NCI-H2029 treated with DMSO at 0.1 percent for 48 hours (cell line): ENCODE data around the gene FRZB.
"Not testable (repeated sequence)": the region's sequence is repeated elsewhere in the genome, so short reads cannot be mapped to it uniquely, and the experiment has no call there.

Source experiments
- DNase-seq: peaks from one replicate; lab custom pipeline; 2025; lab: John Stamatoyannopoulos, UW

FRZB gene

DNA sequence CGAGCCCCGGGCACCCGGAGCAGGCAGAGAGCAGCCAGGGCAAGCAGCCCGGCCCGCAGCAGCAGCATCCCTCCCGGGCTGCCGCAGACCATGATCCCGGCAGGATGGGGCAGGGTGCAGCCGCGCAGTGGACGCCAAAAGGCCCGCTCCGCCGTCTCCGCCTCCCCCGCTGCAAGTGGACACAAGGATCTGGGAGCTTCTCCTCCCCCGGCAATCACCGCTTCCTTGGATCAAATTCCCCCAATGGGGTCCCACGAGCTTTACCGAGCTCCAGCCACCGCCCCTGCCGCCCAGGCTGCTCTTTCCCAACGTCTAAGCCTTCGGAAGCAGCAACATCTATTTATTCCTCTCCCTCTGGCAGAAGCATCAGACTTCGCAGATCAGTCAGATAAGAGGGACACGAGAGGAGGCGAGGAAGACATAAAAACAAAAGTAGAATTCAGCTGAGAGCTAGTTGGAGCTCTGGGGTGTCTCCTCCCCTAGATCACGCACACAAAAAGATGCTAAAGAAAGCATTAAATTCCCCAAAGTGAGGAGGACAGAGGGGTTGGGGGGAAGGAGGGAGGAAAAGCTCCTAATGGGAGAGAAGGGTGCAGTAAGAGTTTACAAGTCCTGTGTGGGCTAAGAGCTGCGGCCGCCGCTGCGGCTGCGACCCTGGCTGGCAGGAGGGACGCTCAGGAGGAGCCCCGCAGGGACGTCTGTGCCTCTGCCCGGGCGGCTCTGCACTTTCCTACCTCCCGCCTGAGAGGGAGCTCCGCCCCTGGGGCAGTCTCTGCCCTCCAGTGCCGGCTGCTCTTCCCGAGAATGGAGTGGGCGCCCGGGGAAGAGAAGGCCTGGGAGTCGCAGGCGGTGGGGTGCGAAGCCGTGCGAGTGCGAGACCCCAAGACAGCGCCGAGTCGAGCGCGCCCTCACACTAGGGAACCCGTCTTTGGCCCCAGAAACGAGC lies at the start of gene FRZB:
Gene FRZB, minus strand, starts transcription at position 177 of the 946 bp plus-strand sequence. Its CDS starts 85 bp downstream, at position 92.
- DNase-seq, result no peak

- DNase-seq, result no peak
Observed at GRCh38 chr2:182915369-182916326, 49.2 kb upstream of the FRZB start.

- DNase-seq, result no peak
Observed at GRCh38 chr2:182914852-182915251, 48.4 kb upstream of the FRZB start.

DNA sequence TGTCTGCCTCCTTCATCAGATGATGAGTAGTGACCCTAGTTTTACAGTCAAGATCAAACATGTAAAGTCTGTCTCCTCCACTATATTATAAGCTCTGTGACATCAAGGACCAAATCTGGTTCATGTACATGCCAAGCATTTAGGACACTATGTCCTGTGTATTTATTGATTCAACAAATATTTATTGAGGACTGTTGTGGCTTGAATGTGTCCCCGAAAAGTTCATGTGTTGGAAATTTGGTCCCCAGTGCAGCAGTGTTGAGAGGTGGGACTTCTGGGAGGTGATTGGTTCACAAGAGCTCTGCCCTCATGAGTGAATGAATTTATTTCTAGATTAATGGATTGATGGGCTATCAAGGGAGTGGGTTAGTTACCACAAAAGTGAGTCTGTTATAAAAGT lies 46.6 kb upstream of the FRZB start:
- no peak for DNase-seq

- DNase-seq, result no peak
Observed at GRCh38 chr2:182912518-182912915, 46.1 kb upstream of the FRZB start.

- no peak for DNase-seq
Observed at GRCh38 chr2:182911813-182912517, 45.5 kb upstream of the FRZB start.

- no peak for DNase-seq
Observed at GRCh38 chr2:182910965-182911364, 44.5 kb upstream of the FRZB start.

GRCh38 chr2:182907081-182907830 lies 40.8 kb upstream of the FRZB start:
- DNase-seq, result no peak

- no peak for DNase-seq
Observed at GRCh38 chr2:182906454-182906853, 40.0 kb upstream of the FRZB start.

GRCh38 chr2:182904844-182905243 lies 38.4 kb upstream of the FRZB start:
- DNase-seq, result no peak

DNA sequence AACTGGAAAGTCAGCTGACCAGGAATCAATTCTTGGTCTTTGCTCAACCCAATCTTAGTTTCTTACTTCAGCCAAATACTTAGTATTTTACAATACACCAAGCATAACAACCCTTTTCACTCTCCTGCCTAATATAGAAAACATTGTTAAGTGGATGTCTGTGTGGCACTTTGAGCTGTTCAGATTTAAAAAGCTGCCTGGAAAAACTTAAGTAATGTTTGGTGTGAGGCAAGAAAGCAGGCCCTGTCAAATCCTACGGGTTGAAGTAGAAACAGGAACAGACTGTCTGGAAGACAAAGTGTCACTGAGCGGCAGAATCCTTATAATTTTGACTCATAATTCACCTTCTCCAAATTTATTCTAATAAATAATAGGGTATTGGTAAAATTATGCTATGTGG lies 37.1 kb upstream of the FRZB start:
- no peak for DNase-seq

- DNase-seq, result no peak
Observed at GRCh38 chr2:182901748-182902147, 35.3 kb upstream of the FRZB start.

- DNase-seq, result no peak
Observed at GRCh38 chr2:182898718-182899117, 32.3 kb upstream of the FRZB start.

DNA sequence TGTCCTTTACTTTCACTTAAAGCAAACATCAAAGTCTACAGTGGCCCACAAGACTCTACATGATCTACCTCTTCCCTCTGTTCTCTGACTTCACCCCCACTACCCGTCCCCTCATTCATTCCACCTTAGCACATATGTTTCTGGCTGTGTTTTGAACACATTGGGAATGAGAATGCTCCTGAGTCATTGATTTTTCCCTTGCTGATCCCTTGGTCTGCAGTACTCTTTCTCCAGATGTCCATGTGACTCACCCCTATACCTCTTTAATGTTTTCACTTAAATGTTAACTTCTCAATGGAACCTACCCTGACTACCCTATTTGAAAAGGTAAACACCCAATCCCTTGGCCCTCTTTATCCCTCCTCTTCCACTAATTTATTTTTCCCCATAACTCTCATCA lies 30.7 kb upstream of the FRZB start:
- no peak for DNase-seq

DNA sequence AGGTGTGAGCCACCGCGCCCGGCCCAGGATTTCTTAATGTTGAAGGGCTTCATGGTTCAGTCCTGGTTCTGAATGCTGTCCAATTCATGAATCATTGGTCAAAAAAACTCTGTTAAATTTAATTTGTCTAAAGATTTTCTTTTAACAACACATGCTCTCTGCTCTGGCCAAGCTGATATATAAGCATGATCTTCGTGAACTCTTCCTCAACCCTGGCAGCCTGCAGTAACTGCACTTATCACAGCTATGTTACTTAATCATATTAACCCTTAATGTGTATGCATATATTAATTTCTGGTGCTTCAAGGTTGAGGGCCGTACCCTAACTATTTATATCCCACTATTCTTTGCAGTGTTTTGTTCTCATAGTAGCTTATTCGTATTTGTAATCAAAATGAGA lies 29.4 kb upstream of the FRZB start:
- no peak for DNase-seq

DNA sequence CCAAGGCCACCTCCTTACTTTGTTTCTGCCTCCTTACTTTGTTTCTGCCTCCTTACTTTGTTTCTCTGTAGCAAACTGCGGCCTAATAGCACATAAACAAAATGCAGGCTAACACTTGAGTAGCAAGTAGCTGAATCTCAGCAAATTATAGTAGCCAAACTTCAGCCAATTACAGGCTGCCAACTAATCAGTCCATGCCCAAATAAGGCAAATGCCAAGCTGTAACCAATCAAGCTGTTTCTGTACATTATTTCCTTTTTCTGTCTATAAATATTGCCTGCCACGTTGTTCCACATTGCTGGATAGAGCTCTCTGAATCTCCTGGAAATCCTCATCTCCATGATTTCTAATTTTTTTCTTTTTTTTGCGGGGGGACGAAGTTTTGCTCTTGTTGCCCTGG lies 28.7 kb upstream of the FRZB start:
- no peak for DNase-seq

DNA sequence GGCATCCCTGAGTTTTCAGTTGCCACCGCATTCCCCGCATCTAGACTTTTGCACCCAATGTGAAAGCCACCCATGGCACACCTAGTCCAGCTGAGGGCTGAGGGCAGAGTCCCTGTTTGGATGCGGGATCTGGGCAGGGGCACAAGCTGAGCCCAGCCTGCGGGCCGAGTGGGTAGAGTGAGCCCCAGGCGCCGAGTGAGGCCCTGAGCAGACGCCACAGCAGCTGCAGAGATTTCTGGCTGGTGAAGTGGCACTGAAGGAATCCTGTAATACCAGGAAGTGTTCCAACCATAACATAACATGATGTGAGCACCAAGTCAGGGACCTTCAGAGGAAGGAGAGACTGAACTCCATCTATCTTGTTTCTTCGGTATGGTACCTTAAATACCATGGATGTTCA lies 27.7 kb upstream of the FRZB start:
- DNase-seq, result no peak

DNA sequence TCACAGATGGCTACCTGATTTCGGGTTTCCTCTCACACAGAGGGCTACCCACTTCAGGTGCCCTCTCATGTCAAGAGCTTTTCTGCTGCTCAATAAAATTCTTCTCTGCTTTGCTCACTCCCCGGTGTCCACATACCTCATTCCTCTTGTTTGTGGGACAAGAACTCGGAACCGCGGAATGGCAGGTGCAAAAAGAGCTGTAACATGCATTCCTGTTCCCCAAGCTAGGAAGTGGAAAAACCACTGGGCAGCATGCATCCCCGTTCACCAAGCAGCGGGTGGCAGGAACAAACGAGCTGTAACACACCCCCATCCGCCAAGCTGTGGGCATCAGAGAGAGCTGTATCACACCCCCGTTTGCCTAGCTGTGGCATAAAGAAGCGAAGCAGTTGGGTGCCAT lies 27.2 kb upstream of the FRZB start:
- DNase-seq, result no peak

DNA sequence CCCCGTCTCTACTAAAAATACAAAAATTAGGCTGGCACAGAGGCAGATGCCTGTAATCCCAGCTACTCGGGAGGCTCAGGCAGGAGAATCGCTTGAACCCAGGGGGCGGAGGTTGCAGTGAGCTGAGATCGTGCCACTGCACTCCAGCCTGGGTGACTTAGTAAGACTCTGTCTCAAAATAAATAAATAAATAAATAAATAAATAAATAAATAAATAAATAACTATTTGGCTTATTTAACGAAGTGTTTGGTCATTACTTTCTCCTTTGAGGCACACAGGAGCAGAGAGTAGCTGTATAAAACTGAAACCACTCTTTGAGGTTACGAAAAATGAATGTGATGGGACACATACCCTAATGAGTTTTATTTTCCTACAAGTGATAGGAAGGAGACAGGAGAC lies 26.6 kb upstream of the FRZB start:
- DNase-seq, result not testable (repeated sequence)

DNA sequence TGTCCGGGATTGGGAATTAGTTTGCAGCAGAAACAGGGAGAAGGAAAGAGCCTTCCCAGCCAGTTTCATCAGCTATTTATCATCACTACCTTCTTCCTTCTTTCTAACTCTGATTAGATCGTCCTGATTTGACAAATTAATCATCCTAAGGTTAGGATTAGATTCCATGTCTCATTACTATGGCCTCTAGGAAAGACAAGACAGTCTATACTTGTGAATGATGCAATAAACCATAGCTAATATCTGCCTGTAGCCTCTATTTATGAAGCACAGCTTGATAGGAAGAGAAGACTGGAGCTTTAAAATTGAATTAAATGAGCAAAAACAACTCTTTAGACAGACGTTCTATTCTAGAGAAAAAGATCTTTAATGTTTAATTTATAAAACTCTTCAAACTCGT lies 25.2 kb upstream of the FRZB start:
- DNase-seq, result no peak

- DNase-seq, result no peak
Observed at GRCh38 chr2:182890773-182891378, 24.4 kb upstream of the FRZB start.
